Activated CD4-positive, alpha-beta memory T cell treated with anti-CD3 and anti-CD28 coated beads, Interleukin-2, amount 10 ng/mL, durations not matched to agents 7 days and 5 days (primary cell): ENCODE measurements around the gene KIRREL3. TPM values are rescaled to one million over a fixed set of nuclear protein-coding genes. Genes with fewer than 3 reads are reported as not detected.

Experiments used
- CTCF ChIA-PET: fragments of 350-600 bp; sonication (Branson Sonifier 250); formaldehyde crosslinking; loops from one replicate; lab custom pipeline; 2021; ENCODE audit warnings: antibody characterized with exemption, inconsistent platforms; lab: Charles Lee
- POLR2A ChIA-PET: fragments of 350-600 bp; sonication (Branson Sonifier 250); formaldehyde crosslinking; loops from one replicate; lab custom pipeline; 2021; ENCODE audit warnings: antibody characterized with exemption; lab: Charles Lee
- DNase-seq: peaks from one replicate; pipeline ENCODE4 v3.0.0-alpha.2; 2020
- H3K27ac Mint-ChIP-seq: one replicate; pipeline ENCODE4 v1.8.0; 2021; ENCODE audit warnings: mild to moderate bottlenecking, mixed read lengths
- H3K27me3 Mint-ChIP-seq: one replicate; pipeline ENCODE4 v1.8.0; 2021; ENCODE audit warnings: mixed read lengths
- H3K36me3 Mint-ChIP-seq: one replicate; pipeline ENCODE4 v1.8.0; 2021; ENCODE audit warnings: low read depth, mixed read lengths
- H3K4me1 Mint-ChIP-seq: one replicate; pipeline ENCODE4 v1.8.0; 2021; ENCODE audit warnings: mixed read lengths
- H3K4me3 Mint-ChIP-seq: one replicate; pipeline ENCODE4 v1.8.0; 2021; ENCODE audit warnings: mild to moderate bottlenecking, mixed read lengths
- H3K9me3 Mint-ChIP-seq: one replicate; pipeline ENCODE4 v1.8.0; 2021; ENCODE audit warnings: mixed read lengths
- total RNA-seq, 2 experiments: library from RNA; stranded (reverse); gene quantifications; one replicate each; pipeline ENCODE4 v1.2.3, GENCODE V29; 2021

KIRREL3 gene
- total RNA-seq, 2 experiments from 2014 or later = not detected

- Mint-ChIP-seq H3K36me3 (no peaks in the 10 kb centered on the region), H3K4me1 (no peaks in the 10 kb centered on the region), H3K9me3 (no peaks in the 10 kb centered on the region), H3K27me3 (peaks cover 5% of the 10 kb centered on the region), H3K27ac (no peak overlapping the region), H3K4me3 (no peak overlapping the region)
- CTCF ChIA-PET = no interaction called here
- POLR2A ChIA-PET = no interaction called here
- DNase-seq = no peak
Measured at GRCh38 chr11:126624506-126624905, 376.1 kb downstream of the KIRREL3 start.

GRCh38 chr11:126619516-126619915 is 381.1 kb downstream of the KIRREL3 start:
- CTCF ChIA-PET = no interaction called here
- Mint-ChIP-seq H3K4me3 (no peak overlapping the region), H3K27me3 (peaks cover 5% of the 10 kb centered on the region), H3K27ac (no peak overlapping the region), H3K36me3 (no peaks in the 10 kb centered on the region), H3K4me1 (no peaks in the 10 kb centered on the region), H3K9me3 (no peaks in the 10 kb centered on the region)
- POLR2A ChIA-PET = no interaction called here
- DNase-seq = no peak

DNA sequence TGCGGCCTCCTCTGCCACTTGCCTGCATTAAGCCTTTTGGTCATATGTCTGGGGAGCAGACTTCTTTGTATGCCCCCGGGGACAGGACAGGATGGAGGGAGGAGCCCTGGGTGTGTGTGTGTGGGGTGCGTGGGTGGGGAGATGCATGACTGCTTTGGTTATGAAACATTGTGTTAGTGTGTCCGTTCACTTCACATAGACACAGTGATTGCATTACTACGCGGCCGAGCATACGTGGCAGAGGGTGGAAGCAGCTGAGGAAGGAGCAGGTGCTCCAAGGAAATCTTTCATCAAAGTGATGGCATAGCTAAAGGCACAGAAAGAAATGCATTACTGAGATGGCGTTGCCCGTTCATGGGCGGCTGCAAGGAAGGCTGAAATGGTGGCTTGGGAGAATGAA is 384.7 kb downstream of the KIRREL3 start:
- no peaks in the 10 kb centered on the region for H3K36me3 Mint-ChIP-seq
- no peaks in the 10 kb centered on the region for H3K27me3 Mint-ChIP-seq
- H3K4me3 Mint-ChIP-seq = no peak overlapping the region
- CTCF ChIA-PET = no interaction called here
- no peak overlapping the region for H3K27ac Mint-ChIP-seq
- H3K4me1 Mint-ChIP-seq = no peaks in the 10 kb centered on the region
- no peak for DNase-seq
- no peaks in the 10 kb centered on the region for H3K9me3 Mint-ChIP-seq
- POLR2A ChIA-PET = no interaction called here

GRCh38 chr11:126613272-126613671 is 387.3 kb downstream of the KIRREL3 start:
- H3K4me3 Mint-ChIP-seq = no peak overlapping the region
- no peaks in the 10 kb centered on the region for H3K27me3 Mint-ChIP-seq
- H3K36me3 Mint-ChIP-seq = no peaks in the 10 kb centered on the region
- CTCF ChIA-PET = interaction anchor here (0.6 kb wide), 1 partner anchor 47 kb away, joined by 4 read pairs; no protein-coding TSS in a partner anchor
- H3K27ac Mint-ChIP-seq = no peak overlapping the region
- POLR2A ChIA-PET = no interaction called here
- no peaks in the 10 kb centered on the region for H3K9me3 Mint-ChIP-seq
- no peak for DNase-seq
- H3K4me1 Mint-ChIP-seq = no peaks in the 10 kb centered on the region

DNA sequence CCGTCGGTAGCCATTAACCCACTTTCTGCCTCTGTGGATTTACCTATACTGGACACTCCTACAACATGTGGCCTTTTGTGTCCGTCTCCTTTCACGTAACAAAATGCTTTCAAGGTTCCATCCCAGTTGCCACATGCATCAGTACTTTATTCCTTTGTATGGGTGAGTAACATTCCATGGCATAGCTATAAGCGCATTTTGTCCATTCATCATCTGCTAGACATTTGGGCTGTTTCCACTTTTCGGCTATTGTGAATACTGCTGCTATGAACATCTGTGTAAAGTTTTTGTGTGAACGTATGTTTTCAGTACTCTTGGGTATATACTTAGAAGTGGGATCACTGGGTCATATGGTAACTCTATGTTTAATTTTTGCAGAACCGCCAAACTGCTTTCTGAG is 387.9 kb downstream of the KIRREL3 start:
- H3K4me3 Mint-ChIP-seq = no peak overlapping the region
- no peak for DNase-seq
- ChIA-PET CTCF (no interaction called here), POLR2A (no interaction called here)
- H3K27me3 Mint-ChIP-seq = no peaks in the 10 kb centered on the region
- H3K9me3 Mint-ChIP-seq = no peaks in the 10 kb centered on the region
- no peak overlapping the region for H3K27ac Mint-ChIP-seq
- no peaks in the 10 kb centered on the region for H3K36me3 Mint-ChIP-seq
- H3K4me1 Mint-ChIP-seq = no peaks in the 10 kb centered on the region

- no peak overlapping the region for H3K27ac Mint-ChIP-seq
- no peaks in the 10 kb centered on the region for H3K4me1 Mint-ChIP-seq
- ChIA-PET POLR2A (no interaction called here), CTCF (no interaction called here)
- no peak for DNase-seq
- H3K9me3 Mint-ChIP-seq = no peaks in the 10 kb centered on the region
- H3K4me3 Mint-ChIP-seq = no peak overlapping the region
- H3K36me3 Mint-ChIP-seq = no peaks in the 10 kb centered on the region
- H3K27me3 Mint-ChIP-seq = no peaks in the 10 kb centered on the region
Measured at GRCh38 chr11:126611438-126611837, 389.1 kb downstream of the KIRREL3 start.

- no peaks in the 10 kb centered on the region for H3K36me3 Mint-ChIP-seq
- ChIA-PET POLR2A (no interaction called here), CTCF (no interaction called here)
- H3K9me3 Mint-ChIP-seq = no peaks in the 10 kb centered on the region
- no peak for DNase-seq
- no peaks in the 10 kb centered on the region for H3K4me1 Mint-ChIP-seq
- H3K4me3 Mint-ChIP-seq = no peak overlapping the region
- no peak overlapping the region for H3K27ac Mint-ChIP-seq
- H3K27me3 Mint-ChIP-seq = no peaks in the 10 kb centered on the region
Measured at GRCh38 chr11:126608658-126609057, 391.9 kb downstream of the KIRREL3 start.

DNA sequence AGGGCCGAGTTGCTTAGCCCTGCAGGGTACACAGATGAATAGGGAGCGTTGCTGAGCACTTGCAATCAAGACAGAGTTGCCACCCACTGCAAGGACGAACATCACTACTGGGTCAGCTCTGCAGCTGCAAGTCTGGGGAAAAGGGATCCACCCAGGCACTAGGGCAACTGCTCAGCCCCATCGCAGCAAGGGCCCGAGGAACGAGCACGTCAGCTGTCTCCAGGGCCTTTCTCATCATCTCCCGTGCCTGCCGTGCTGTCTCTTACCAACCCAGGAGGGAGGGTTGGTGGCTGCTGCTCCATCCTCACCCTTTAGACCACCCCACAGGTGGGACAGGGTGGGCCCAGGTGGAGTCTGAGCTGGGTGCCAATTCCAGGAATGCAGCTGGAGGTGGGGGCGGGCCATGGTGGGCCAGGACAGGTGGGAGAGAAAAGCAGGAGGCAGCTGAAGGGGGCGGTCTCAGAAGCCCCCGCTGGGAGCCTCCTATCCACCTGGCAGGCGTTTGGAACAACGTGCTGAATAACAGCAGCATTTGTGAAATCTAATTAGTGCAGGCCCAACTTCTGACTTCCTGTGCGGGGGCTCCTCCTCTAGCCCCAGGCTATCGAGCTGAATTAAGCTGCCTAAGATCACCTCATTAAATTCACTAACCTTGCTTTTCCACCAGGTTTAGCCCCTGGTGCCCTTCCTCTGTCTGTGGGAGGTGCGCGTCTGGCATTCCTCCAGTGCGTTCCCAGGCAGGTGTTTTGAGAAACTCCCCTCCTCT is 392.6 kb downstream of the KIRREL3 start:
- ChIA-PET POLR2A (no interaction called here), CTCF (interaction anchor here (1.0 to 1.4 kb wide), 5 partner anchors 10 to 167 kb away, joined by 3 to 5 read pairs (median 3); no protein-coding TSS in a partner anchor)
- H3K4me1 Mint-ChIP-seq = no peaks in the 10 kb centered on the region
- H3K36me3 Mint-ChIP-seq = no peaks in the 10 kb centered on the region
- H3K27ac Mint-ChIP-seq = no peak overlapping the region
- no peak for DNase-seq
- H3K4me3 Mint-ChIP-seq = no peak overlapping the region
- H3K27me3 Mint-ChIP-seq = no peaks in the 10 kb centered on the region
- no peaks in the 10 kb centered on the region for H3K9me3 Mint-ChIP-seq

- no peaks in the 10 kb centered on the region for H3K9me3 Mint-ChIP-seq
- H3K27ac Mint-ChIP-seq = no peak overlapping the region
- no peaks in the 10 kb centered on the region for H3K36me3 Mint-ChIP-seq
- CTCF ChIA-PET = interaction anchor here (1.0 to 1.4 kb wide), 5 partner anchors 10 to 167 kb away, joined by 3 to 5 read pairs (median 3); no protein-coding TSS in a partner anchor
- H3K4me1 Mint-ChIP-seq = no peaks in the 10 kb centered on the region
- no peaks in the 10 kb centered on the region for H3K27me3 Mint-ChIP-seq
- no peak for DNase-seq
- H3K4me3 Mint-ChIP-seq = no peak overlapping the region
- POLR2A ChIA-PET = interaction anchor here (0.8 kb wide), 1 partner anchor 124 kb away, joined by 3 read pairs; no protein-coding TSS in a partner anchor
Measured at GRCh38 chr11:126607374-126607773, 393.2 kb downstream of the KIRREL3 start.

GRCh38 chr11:126606484-126606883 is 394.1 kb downstream of the KIRREL3 start:
- no peaks in the 10 kb centered on the region for H3K4me1 Mint-ChIP-seq
- H3K4me3 Mint-ChIP-seq = no peak overlapping the region
- no peaks in the 10 kb centered on the region for H3K9me3 Mint-ChIP-seq
- DNase-seq = no peak
- peaks cover 2% of the 10 kb centered on the region for H3K27me3 Mint-ChIP-seq
- no peaks in the 10 kb centered on the region for H3K36me3 Mint-ChIP-seq
- ChIA-PET CTCF (interaction anchor here (0.7 to 1.3 kb wide), 3 partner anchors 16 to 200 kb away, joined by 3 to 5 read pairs (median 3); no protein-coding TSS in a partner anchor), POLR2A (interaction anchor here (0.8 kb wide), 1 partner anchor 125 kb away, joined by 3 read pairs; no protein-coding TSS in a partner anchor)
- H3K27ac Mint-ChIP-seq = no peak overlapping the region

DNA sequence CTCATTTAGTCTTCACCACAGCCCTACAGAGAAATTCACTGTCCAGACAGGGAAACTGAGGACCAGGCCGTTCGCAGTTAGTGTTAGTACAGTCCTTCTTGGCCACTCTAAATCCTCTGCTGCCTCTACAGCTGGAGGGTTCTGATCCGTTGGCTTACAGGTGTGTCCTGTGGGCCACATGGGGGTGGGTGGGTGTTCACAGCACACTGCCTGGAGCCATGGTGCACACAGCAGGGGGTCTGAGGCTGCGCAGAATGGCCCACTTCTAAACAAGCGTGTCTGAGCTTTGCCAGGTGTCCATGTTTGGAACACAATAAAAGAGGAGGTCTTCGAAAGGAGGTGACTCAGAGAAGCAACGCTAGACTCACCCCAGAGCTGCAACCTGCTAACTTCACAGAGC is 396.1 kb downstream of the KIRREL3 start:
- no peaks in the 10 kb centered on the region for H3K4me1 Mint-ChIP-seq
- H3K36me3 Mint-ChIP-seq = no peaks in the 10 kb centered on the region
- H3K27me3 Mint-ChIP-seq = peaks cover 11% of the 10 kb centered on the region
- no peaks in the 10 kb centered on the region for H3K9me3 Mint-ChIP-seq
- H3K27ac Mint-ChIP-seq = no peak overlapping the region
- ChIA-PET POLR2A (no interaction called here), CTCF (interaction anchor here (0.8 kb wide), 1 partner anchor 124 kb away, joined by 3 read pairs; no protein-coding TSS in a partner anchor)
- no peak overlapping the region for H3K4me3 Mint-ChIP-seq
- no peak for DNase-seq

DNA sequence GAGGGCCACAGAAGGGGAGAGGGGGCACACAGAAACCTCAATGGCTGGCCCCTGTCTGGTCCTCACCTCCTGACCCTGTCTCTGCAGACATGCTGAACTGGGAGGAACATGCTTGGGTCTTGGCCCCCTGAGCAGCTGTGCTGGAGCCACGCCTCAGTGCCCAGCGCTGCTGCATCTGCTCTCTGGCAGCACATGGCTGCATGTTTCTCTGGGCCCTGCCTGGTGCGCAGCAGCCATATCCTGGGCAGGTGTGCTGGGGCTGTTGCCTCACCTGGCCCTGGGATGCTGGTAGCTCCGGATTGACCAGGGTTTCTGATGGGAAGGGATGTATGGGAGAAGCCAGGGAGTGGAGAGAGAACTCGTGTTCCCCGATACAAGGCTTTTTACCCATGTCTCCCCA is 397.1 kb downstream of the KIRREL3 start:
- no peaks in the 10 kb centered on the region for H3K36me3 Mint-ChIP-seq
- no peaks in the 10 kb centered on the region for H3K4me1 Mint-ChIP-seq
- ChIA-PET CTCF (no interaction called here), POLR2A (no interaction called here)
- no peaks in the 10 kb centered on the region for H3K9me3 Mint-ChIP-seq
- H3K27ac Mint-ChIP-seq = no peak overlapping the region
- no peak for DNase-seq
- H3K27me3 Mint-ChIP-seq = peaks cover 11% of the 10 kb centered on the region
- H3K4me3 Mint-ChIP-seq = no peak overlapping the region

DNA sequence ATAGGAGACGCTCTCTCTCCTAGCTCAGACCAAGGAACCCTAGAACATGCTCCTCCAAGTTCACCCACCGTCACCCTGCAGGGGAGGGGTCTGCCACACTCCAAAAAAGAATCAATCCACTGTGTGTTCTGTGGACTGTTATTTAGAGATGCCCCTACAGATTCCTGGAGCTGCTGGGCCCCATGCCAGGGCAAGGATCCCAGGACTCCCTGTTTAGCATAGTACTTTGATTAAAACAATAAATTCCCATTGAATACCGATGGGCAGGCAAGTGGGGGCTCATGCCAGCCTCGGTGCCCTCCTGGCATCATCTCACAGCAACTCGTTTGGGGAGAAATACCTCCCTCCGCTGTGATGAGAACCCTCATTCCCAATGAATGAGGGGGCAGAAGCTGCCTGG is 397.6 kb downstream of the KIRREL3 start:
- CTCF ChIA-PET = no interaction called here
- Mint-ChIP-seq H3K27ac (no peak overlapping the region), H3K9me3 (no peaks in the 10 kb centered on the region), H3K4me1 (no peaks in the 10 kb centered on the region), H3K4me3 (no peak overlapping the region), H3K36me3 (no peaks in the 10 kb centered on the region), H3K27me3 (peaks cover 11% of the 10 kb centered on the region)
- POLR2A ChIA-PET = no interaction called here
- DNase-seq = no peak
